GM19239 (cell line): ENCODE results near the gene TOX3.

Source experiments
- DNase-seq: peaks from one replicate; pipeline ENCODE4 v3.0.0; 2011; ENCODE audit warnings: low spot score; ENCODE audit not compliant: insufficient read length
- FAIRE-seq: peaks from 2 replicates; lab custom pipeline; 2011; peaks lifted over from hg19 to GRCh38; lab: Jason Lieb, UNC

Gene TOX3

DNA sequence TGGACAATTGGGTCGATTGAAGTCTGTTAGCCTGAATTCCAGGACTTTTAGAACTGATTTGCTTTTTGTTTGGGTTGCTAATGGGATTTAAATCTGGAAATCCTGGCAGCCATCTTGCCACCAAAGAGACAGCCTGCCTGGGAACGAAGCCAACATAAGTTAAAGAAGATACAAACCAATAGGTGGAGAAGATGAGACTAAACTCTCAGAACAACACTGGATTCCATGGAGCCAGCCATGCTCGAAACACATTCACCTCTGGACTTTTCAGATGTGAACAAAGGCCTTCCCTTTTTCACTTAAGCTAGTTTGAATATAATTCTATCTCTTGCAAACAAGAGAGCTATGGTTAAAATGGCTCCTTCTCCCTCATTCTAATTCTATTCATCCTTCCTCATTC lies 135.9 kb downstream of the TOX3 start:
- no peak for FAIRE-seq
- no peak for DNase-seq

GRCh38 chr16:52408191-52408845 lies 138.6 kb downstream of the TOX3 start:
- DNase-seq = no peak
- FAIRE-seq = no peak

- DNase-seq (no peak), FAIRE-seq (no peak)
Measured at GRCh38 chr16:52407778-52408177, 139.2 kb downstream of the TOX3 start.

- DNase-seq (no peak), FAIRE-seq (no peak)
Measured at GRCh38 chr16:52405441-52405840, 141.5 kb downstream of the TOX3 start.

GRCh38 chr16:52404546-52404945 lies 142.4 kb downstream of the TOX3 start:
- FAIRE-seq (no peak), DNase-seq (no peak)

- DNase-seq (no peak), FAIRE-seq (no peak)
Measured at GRCh38 chr16:52399116-52399515, 147.8 kb downstream of the TOX3 start.

DNA sequence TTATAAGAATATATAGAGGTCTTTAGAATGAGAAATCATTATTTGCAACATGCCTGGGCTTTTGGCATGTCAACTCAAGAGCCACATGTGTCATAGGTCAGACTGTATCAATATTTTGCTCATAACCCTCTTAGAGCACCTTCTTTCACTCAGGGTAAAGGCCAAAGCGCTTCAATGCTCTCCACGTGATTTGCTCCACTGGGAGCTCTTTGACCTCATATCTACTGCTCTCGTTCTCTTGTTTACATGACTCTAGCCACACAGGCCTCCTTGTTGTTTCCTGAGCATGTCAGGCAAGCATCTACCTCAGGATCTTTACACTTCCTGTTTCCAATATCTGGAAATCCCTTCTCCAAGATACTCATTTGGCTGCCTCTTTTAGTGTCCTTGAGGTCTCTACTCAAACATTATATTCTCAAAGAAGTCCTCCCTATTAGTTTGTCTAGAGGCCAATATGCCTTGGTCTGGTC lies 148.4 kb downstream of the TOX3 start:
- DNase-seq = no peak
- no peak for FAIRE-seq

DNA sequence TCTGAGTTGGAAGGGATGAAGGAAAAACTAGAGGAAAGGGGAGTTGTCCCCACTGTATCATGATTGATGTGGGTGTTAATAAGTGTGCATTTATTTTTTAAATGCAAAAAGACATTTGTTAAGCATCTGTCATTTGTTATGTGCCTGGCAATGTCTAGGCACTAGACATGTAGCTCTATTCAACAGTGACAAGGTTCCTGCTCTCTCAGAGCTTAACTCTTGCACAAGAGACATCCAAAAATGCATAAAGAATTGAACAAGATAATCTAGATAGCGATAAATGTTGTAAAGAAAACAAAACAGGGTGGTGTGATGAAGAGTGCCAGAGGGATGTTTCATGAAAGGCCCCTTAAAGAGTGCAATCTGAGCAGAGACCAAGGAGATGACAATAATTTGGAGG lies 148.9 kb downstream of the TOX3 start:
- FAIRE-seq = no peak

DNA sequence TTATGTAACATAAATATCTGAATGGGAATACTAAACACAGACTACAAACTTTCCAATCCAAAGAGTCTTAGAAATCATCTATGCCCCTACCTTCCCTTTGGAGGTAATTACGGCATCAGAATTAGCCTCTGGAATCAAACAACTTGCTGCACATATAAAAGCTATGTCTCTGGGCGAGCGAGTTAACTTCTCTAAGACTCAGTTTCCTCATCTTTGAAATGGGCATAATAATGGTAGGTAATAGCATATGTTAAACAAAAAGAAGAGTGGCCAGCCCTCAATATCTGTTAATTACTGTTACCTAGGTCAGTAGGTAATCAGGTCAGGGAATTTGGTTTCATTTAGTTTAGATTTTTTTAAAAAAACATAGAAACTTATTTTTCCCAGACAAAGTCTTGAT lies 153.5 kb downstream of the TOX3 start:
- FAIRE-seq (no peak), DNase-seq (no peak)

More for the DNA sequence above, 148.9 kb downstream of the TOX3 start:
- DNase-seq = no peak

GRCh38 chr16:52389045-52389444 lies 157.9 kb downstream of the TOX3 start:
- DNase-seq (no peak), FAIRE-seq (no peak)
